ENCODE data around the gene KIF2A. TPM values are rescaled to one million over a fixed set of nuclear protein-coding genes. Genes with fewer than 3 reads are reported as not detected.
A peak's percentile ranks its signal among the peaks of the same experiment; 100 is the strongest.

KIF2A gene
- total and polyA plus RNA-seq, 2 experiments from 2014 or later, result 35.4 to 35.5 TPM

GRCh38 chr5:62375627-62376026 is 69.6 kb downstream of the KIF2A start:
- Histone ChIP-seq H3K36me3 (peaks cover 48% of the 10 kb centered on the region), H3K27ac (no peak overlapping the region), H3K9me3 (ENCODE audit: low read depth) (no peaks in the 10 kb centered on the region), H3K4me1 (ENCODE audit: low read depth) (no peaks in the 10 kb centered on the region), H3K27me3 (no peaks in the 10 kb centered on the region), H3K4me3 (no peak overlapping the region)
- TF ChIP-seq CTCF (IDR thresholded peaks at IDR 0.05; ENCODE audit: low read depth, low read length), result no peak
- DNase-seq (ENCODE audit: low read depth in 1 of 2, low spot score in 1 of 2), result no peak

- no peak for TF ChIP-seq CTCF (IDR thresholded peaks at IDR 0.05; ENCODE audit: low read depth, low read length)
- peak in 1 of 2 donors; percentile 3 for DNase-seq (ENCODE audit: low read depth in 1 of 2, low spot score in 1 of 2)
- H3K36me3 ChIP-seq, result peaks cover 51% of the 10 kb centered on the region
- no peaks in the 10 kb centered on the region for H3K4me1 ChIP-seq (ENCODE audit: low read depth)
- no peaks in the 10 kb centered on the region for H3K9me3 ChIP-seq (ENCODE audit: low read depth)
- no peak overlapping the region for H3K27ac ChIP-seq
- no peak overlapping the region for H3K4me3 ChIP-seq
- H3K27me3 ChIP-seq, result no peaks in the 10 kb centered on the region
These were observed 70.1 kb downstream of the KIF2A start for GRCh38 chr5:62376064-62376463.

- TF ChIP-seq CTCF (IDR thresholded peaks at IDR 0.05; ENCODE audit: low read depth, low read length), result no peak
- no peaks in the 10 kb centered on the region for H3K4me1 ChIP-seq (ENCODE audit: low read depth)
- peak overlapping the region; percentile 43 for H3K27ac ChIP-seq
- no peak overlapping the region for H3K4me3 ChIP-seq
- H3K36me3 ChIP-seq, result peaks cover 68% of the 10 kb centered on the region
- no peaks in the 10 kb centered on the region for H3K9me3 ChIP-seq (ENCODE audit: low read depth)
- H3K27me3 ChIP-seq, result no peaks in the 10 kb centered on the region
- no peak for DNase-seq (ENCODE audit: low read depth in 1 of 2, low spot score in 1 of 2)
These were observed 79.1 kb downstream of the KIF2A start for GRCh38 chr5:62385131-62385530.

GRCh38 chr5:62385816-62386400 is 79.9 kb downstream of the KIF2A start:
- Histone ChIP-seq H3K4me3 (no peak overlapping the region), H3K27ac (no peak overlapping the region), H3K27me3 (no peaks in the 10 kb centered on the region), H3K36me3 (peaks cover 67% of the 10 kb centered on the region), H3K9me3 (ENCODE audit: low read depth) (no peaks in the 10 kb centered on the region), H3K4me1 (ENCODE audit: low read depth) (no peaks in the 10 kb centered on the region)
- DNase-seq (ENCODE audit: low read depth in 1 of 2, low spot score in 1 of 2), result no peak
- no peak for TF ChIP-seq CTCF (IDR thresholded peaks at IDR 0.05; ENCODE audit: low read depth, low read length)

- Histone ChIP-seq H3K27me3 (no peaks in the 10 kb centered on the region), H3K36me3 (peaks cover 58% of the 10 kb centered on the region), H3K9me3 (ENCODE audit: low read depth) (no peaks in the 10 kb centered on the region), H3K27ac (peak overlapping the region; percentile 52), H3K4me3 (no peak overlapping the region), H3K4me1 (ENCODE audit: low read depth) (no peaks in the 10 kb centered on the region)
- DNase-seq (ENCODE audit: low read depth in 1 of 2, low spot score in 1 of 2), result peak in 1 of 2 donors; percentile 25
- no peak for TF ChIP-seq CTCF (IDR thresholded peaks at IDR 0.05; ENCODE audit: low read depth, low read length)
These were observed 80.8 kb downstream of the KIF2A start for GRCh38 chr5:62386824-62387223.

All from cardiac muscle cell (in vitro differentiated cells and primary cell).